HG03135 (cell line): ENCODE measurements around the gene GSG1L.
"Not testable (repeated sequence)": the region's sequence is repeated elsewhere in the genome, so short reads cannot be mapped to it uniquely, and the experiment has no call there.

Source experiments
- ATAC-seq: cut with Tn5 transposase; IDR thresholded peaks from one replicate; pipeline ENCODE4 v1.9.1; 2021; ENCODE audit warnings: mild to moderate bottlenecking, moderate library complexity; ENCODE audit not compliant: unreplicated experiment

GSG1L gene

DNA sequence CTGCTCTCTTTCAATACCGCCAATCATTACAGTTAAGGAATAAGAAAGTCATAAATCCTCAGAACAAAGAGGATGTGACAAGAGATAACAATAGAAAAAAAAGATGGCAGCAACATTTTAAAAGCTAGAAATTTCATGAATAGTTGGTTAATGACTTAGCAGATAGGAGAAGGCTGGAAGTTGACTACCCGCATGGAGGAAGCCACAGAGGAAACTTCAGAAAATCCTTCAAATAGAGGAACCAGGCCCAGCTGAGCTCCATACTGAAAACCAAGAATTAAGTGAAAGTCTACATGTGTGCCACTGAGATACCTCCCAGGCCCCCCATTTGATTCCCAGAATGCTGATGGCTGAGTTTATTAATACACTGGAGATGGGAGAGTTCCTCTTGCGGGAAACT lies 109.3 kb downstream of the GSG1L start:
- ATAC-seq: no peak

GRCh38 chr16:27952811-27953210 lies 110.7 kb downstream of the GSG1L start:
- no peak for ATAC-seq

- no peak for ATAC-seq
These were observed 111.9 kb downstream of the GSG1L start for GRCh38 chr16:27951489-27952120.

DNA sequence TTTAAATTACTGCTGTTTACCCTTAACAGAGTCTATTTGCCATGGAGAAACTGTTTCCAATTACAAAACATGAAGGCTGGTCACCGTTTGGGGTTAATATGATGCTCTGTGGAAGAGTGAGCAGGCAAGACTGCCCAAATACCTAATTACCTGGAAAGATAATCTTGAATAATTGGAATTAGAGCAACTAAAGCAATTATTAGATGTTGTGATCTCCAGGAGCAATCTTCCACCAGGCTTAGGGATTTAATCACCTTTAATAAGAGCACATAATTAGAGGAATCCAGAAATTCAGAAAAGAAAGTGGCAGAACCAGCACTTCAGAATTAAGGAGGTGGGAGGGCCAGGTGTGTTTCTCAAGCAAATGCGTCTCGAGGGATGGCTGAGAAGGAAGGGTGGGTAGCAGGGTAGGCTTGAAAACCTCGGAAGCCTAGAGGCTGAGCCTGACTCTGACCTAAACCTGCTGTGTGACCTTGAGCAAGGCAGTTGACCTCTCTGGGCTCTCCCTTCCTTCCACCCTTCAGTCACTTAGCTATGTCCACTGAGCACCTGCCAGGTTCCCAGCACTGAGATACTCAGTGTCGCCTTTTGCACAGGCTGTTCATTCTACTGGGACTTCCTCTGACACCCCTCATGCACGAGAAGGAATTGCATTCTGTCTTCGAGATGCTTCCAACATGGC lies 113.2 kb downstream of the GSG1L start:
- no peak for ATAC-seq

- no peak for ATAC-seq
These were observed 115.8 kb downstream of the GSG1L start for GRCh38 chr16:27947696-27948095.

- no peak for ATAC-seq
These were observed 118.1 kb downstream of the GSG1L start for GRCh38 chr16:27945233-27945973.

DNA sequence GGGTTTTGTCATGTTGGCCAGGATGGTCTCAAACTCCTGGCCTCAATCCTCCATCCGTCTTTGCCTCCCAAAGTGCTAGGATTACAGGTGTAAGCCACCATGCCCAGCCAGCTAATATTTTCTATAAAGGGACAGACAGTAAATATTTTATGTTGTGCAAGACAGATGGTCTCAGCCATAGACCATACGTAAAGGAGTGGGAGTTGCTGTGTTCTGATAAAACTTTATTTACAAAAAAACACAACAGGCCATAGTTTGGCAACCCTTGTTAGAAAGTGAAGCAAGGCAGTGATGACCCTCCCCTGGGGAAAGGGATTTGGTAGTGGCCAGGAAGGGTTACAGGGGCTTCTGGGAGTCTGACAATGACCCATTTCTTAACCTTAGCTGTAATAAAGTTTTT lies 119.7 kb downstream of the GSG1L start:
- ATAC-seq: no peak

- ATAC-seq: not testable (repeated sequence)
These were observed 121.4 kb downstream of the GSG1L start for GRCh38 chr16:27942071-27942470.

- ATAC-seq: no peak
These were observed 128.4 kb downstream of the GSG1L start for GRCh38 chr16:27935076-27935475.

DNA sequence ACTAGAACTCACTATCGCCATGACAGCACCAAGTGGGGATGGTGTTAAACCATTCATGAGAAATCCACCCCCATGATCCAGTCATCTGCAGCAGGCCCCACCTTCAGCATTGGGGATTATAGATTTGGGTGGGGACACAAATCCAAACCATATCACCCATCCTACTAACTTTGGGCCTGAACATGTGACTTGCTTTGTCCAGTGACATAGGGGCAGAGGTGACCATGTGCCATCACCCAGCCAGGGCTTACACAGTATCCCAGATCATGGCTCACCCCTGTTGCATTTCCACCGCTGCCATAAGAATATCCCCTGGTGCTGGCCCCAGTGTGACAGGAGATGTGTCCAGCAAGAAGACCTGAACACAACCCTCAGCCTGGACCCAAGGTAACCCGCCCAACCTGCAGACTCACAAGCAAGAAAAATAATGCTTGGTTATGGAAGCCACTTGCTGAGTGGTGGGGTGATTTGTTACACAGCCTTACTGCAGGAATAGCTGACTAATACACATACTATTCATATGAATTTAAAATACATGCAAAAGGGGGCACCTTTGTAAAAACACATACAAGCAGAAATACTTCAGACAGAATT lies 130.9 kb downstream of the GSG1L start:
- no peak for ATAC-seq

- no peak for ATAC-seq
These were observed 133.7 kb downstream of the GSG1L start for GRCh38 chr16:27929818-27930217.

- no peak for ATAC-seq
These were observed 135.0 kb downstream of the GSG1L start for GRCh38 chr16:27928542-27928941.

- ATAC-seq: no peak
These were observed 136.1 kb downstream of the GSG1L start for GRCh38 chr16:27927266-27927901.

DNA sequence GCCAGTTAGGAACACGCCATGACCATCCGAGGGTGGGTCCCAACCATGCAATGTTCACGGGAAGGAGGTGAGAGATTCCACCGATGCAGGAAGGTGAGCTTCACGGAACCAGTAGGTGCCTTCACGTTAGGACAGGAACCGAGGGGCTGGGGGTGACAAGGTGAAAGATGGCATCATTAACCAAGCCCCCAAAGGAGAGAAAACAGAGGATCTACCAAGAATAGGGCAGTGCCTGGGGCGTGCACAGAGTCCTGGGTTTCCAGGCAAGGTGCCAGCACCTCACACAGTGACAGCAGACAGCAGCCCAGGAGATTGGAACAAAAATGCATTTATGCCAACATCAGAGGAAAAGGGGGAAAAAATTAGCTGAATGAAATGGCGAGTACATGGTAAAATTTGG lies 137.9 kb downstream of the GSG1L start:
- ATAC-seq: no peak

- ATAC-seq: no peak
These were observed 138.9 kb downstream of the GSG1L start for GRCh38 chr16:27924411-27925118.

DNA sequence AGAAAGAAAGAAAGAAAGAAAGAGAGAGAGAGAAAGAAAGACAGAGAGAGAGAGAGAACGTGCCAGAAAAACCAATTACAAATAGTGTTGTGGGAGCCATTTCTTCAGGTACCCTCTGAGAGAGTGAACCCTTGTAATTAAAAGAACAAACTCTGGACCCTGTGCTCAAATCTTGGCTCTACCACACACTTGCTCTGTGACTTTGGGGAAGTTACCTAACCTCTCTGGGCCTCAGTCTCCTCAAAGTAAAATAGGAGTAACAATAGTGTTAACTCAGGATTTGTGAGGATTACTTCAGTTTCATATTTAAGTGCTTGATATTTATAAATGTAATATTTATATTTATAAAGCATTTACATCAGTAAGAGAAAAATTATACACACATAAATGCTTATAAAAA lies 139.8 kb downstream of the GSG1L start:
- ATAC-seq: no peak

GRCh38 chr16:27922433-27922832 lies 141.1 kb downstream of the GSG1L start:
- ATAC-seq: no peak

DNA sequence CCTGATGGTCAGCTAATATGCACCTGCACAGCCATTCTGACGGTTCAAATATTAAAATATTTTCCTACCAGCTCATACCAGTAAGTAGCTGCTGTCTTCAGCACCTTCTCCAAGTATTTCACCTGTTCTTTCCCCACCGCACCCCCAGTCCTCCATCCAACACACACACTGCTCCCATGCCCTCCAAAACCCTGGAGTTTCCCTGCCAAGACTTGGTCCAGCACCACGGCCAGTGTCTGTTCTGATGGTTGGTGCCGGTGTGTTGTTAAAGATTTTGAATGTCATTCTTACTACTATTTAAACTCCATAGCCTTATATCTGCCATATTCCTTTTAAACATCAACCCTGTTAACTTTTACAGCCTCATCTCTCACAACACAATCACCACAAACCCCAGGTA lies 142.4 kb downstream of the GSG1L start:
- no peak for ATAC-seq

DNA sequence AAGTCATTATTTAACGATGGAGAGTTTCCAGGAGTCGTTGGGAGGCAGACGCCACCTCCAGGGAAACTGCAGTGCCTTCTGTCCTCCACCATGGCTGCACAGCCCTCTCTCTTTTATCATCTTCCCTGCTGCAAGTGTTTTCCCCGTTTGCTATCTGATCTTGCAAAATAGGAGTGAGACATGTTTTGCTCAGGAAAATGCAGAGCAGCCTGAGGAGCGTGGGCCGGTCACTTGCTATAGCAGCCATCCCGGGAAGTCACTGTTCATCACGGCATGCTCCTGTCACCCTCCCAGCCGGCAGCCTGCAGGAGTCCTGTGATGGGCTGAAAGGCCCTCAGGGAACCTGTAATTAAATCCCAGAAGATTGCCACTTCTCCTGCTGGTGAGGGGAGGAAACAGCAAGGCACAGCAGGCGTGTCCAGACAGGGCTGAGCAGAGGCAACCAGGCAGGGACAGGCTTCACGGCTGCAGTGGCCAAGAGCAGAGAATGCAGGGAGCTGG lies 143.1 kb downstream of the GSG1L start:
- no peak for ATAC-seq

GRCh38 chr16:27918755-27919154 lies 144.8 kb downstream of the GSG1L start:
- ATAC-seq: no peak
